ENCODE measurements around the gene ADAMTSL1. TPM values are rescaled to one million over a fixed set of nuclear protein-coding genes. Genes with fewer than 3 reads are reported as not detected.
"Not testable (repeated sequence)": the region's sequence is repeated elsewhere in the genome, so short reads cannot be mapped to it uniquely, and the experiment has no call there.

The ADAMTSL1 gene
- total RNA-seq, 3 donors from 2014 or later = 3.6 to 7.5 (median 4.2) TPM

GRCh38 chr9:18865542-18865941 is 391.6 kb downstream of the ADAMTSL1 start:
- no peak for DNase-seq (ENCODE audit: low spot score in 2 of 2)
- H3K4me1 ChIP-seq = no peaks in the 10 kb centered on the region
- H3K36me3 ChIP-seq = no peaks in the 10 kb centered on the region
- no peaks in the 10 kb centered on the region for H3K27me3 ChIP-seq
- H3K27ac ChIP-seq = no peak overlapping the region
- no peak overlapping the region for H3K4me3 ChIP-seq
- no peak for TF ChIP-seq POLR2A (IDR thresholded peaks at IDR 0.05)
- TF ChIP-seq CTCF (IDR thresholded peaks at IDR 0.05) = no peak
- no peak for TF ChIP-seq POLR2AphosphoS5 (IDR thresholded peaks at IDR 0.05)
- peaks cover 4 to 18% of the 10 kb centered on the region in 2 donors for H3K9me3 ChIP-seq
- intact Hi-C loops (cut with DNase I; ENCODE audit: low total_unique reads) = no loop called here

- peaks cover 4 to 18% of the 10 kb centered on the region in 2 donors for H3K9me3 ChIP-seq
- no peaks in the 10 kb centered on the region for H3K27me3 ChIP-seq
- DNase-seq (ENCODE audit: low spot score in 2 of 2) = no peak
- TF ChIP-seq POLR2AphosphoS5 (IDR thresholded peaks at IDR 0.05) (no peak), POLR2A (IDR thresholded peaks at IDR 0.05) (no peak), CTCF (IDR thresholded peaks at IDR 0.05) (no peak)
- intact Hi-C loops (cut with DNase I; ENCODE audit: low total_unique reads) = no loop called here
- H3K4me1 ChIP-seq = no peaks in the 10 kb centered on the region
- H3K36me3 ChIP-seq = no peaks in the 10 kb centered on the region
- no peak overlapping the region for H3K27ac ChIP-seq
- H3K4me3 ChIP-seq = no peak overlapping the region
Measured at GRCh38 chr9:18866121-18866831, 392.3 kb downstream of the ADAMTSL1 start.

GRCh38 chr9:18869725-18870124 is 395.8 kb downstream of the ADAMTSL1 start:
- TF ChIP-seq POLR2AphosphoS5 (IDR thresholded peaks at IDR 0.05) = no peak
- TF ChIP-seq POLR2A (IDR thresholded peaks at IDR 0.05) = no peak
- TF ChIP-seq CTCF (IDR thresholded peaks at IDR 0.05) = no peak
- Histone ChIP-seq H3K4me3 (no peak overlapping the region), H3K4me1 (no peaks in the 10 kb centered on the region), H3K9me3 (peaks cover 4 to 18% of the 10 kb centered on the region in 2 donors), H3K27ac (no peak overlapping the region), H3K27me3 (no peaks in the 10 kb centered on the region), H3K36me3 (no peaks in the 10 kb centered on the region)
- intact Hi-C loops (cut with DNase I; ENCODE audit: low total_unique reads) = no loop called here
- DNase-seq (ENCODE audit: low spot score in 2 of 2) = no peak

GRCh38 chr9:18874069-18874468 is 400.1 kb downstream of the ADAMTSL1 start:
- intact Hi-C loops (cut with DNase I; ENCODE audit: low total_unique reads) = no loop called here
- H3K4me3 ChIP-seq = no peak overlapping the region
- no peaks in the 10 kb centered on the region for H3K36me3 ChIP-seq
- no peak for DNase-seq (ENCODE audit: low spot score in 2 of 2)
- H3K27me3 ChIP-seq = no peaks in the 10 kb centered on the region
- TF ChIP-seq POLR2A (IDR thresholded peaks at IDR 0.05) (no peak), CTCF (IDR thresholded peaks at IDR 0.05) (no peak), POLR2AphosphoS5 (IDR thresholded peaks at IDR 0.05) (no peak)
- H3K9me3 ChIP-seq = peaks cover 4 to 21% of the 10 kb centered on the region in 2 donors
- H3K27ac ChIP-seq = no peak overlapping the region
- no peaks in the 10 kb centered on the region for H3K4me1 ChIP-seq

DNA sequence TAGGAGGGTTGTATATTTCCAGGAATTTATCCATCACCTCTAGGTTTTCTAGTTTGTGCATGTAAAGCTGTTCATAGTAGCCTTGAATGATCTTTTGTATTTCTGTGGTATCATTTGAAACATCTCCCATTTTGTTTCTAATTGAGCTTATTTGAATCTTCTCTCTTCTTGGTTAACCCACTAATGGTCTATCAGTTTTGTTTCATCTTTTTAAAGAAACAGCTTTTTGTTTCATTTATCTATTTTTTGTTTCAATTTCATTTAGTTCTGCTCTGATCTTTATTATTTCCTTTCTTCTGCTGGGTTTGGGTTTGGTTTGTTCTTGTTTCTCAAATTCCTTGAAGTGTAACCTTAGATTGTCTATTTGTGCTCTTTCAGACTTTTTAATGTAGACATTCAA is 401.0 kb downstream of the ADAMTSL1 start:
- H3K36me3 ChIP-seq; H3K4me3 ChIP-seq; H3K27me3 ChIP-seq; DNase-seq (ENCODE audit: low spot score in 2 of 2); intact Hi-C loops (cut with DNase I; ENCODE audit: low total_unique reads); H3K4me1 ChIP-seq; H3K27ac ChIP-seq: not testable (repeated sequence)
- H3K9me3 ChIP-seq = peaks cover 4 to 12% of the 10 kb centered on the region in 2 donors
